Stimulated activated naive CD8-positive, alpha-beta T cell treated with anti-CD3 and anti-CD28 coated beads, Interleukin-15, Interleukin-2, amounts not matched to agents 100 U/mL and 50 U/mL, for 24 hours (primary cell): ENCODE data around the gene TCAIM.

Experiments
- ATAC-seq: fragments of 150-1000 bp; cut with Tn5 transposase; one replicate; pipeline ENCODE4 v1.10.0; 2021
- DNase-seq: peaks from one replicate; pipeline ENCODE4 v3.0.0; 2021

The TCAIM gene

DNA sequence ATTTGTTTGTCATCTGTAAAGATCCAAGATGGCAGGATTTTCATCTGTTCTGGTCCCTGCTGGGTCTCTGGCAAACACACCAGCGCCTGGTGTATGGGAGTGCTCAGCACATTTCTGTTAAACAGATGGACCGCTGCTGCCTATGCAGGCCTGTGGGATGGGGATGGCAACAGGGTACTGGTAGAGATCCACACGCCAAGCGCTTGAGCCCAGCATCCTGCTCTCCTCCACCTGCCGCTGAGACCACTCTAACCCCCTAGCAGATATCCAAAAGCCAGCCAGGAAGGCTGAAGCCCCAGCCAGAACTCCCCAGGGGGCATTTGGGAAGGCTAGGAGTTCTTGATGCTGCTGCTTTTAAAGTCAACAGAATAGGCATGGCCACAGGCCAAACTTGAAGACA, 107.2 kb downstream of the TCAIM start:
- DNase-seq (no peak), ATAC-seq (no peak)

DNA sequence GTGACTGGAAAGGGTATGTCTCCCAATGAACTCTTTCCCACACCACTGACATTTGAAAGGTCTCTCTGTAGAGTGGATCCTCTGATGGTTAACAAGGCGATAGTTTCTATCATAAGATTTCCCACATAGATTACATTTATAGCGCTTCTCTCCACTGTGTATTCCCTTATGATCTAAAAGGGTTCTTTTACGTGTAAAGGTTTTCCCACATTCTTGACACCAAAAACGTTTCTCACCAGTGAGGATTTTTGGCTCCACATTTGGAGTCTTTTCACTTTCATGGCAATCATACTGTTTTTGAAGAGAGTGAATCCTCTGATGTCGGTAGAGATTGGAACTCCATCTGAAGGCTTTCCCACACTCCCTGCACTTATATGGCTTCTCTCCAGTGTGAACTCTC, 108.4 kb downstream of the TCAIM start:
- no peak for ATAC-seq
- no peak for DNase-seq

DNA sequence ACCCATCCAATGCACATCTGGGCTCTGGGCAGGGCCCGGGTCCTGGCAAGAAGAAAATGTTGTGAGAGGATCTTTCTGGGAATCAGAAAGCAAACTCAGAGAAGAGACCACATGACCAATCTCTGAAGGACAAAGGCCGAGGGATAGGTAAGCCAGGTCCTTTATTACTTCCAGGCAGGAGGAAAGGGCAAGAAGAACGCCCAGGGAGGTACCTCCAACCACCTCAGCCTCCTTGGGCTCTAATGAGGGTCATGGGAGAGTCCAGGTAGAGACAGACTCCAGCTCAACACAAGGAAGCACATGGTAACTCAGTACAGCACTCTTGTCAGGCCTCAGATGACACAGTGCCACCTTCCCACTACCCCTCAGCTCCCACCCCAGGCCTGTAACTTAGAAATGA, 112.9 kb downstream of the TCAIM start:
- DNase-seq (no peak), ATAC-seq (no peak)

DNA sequence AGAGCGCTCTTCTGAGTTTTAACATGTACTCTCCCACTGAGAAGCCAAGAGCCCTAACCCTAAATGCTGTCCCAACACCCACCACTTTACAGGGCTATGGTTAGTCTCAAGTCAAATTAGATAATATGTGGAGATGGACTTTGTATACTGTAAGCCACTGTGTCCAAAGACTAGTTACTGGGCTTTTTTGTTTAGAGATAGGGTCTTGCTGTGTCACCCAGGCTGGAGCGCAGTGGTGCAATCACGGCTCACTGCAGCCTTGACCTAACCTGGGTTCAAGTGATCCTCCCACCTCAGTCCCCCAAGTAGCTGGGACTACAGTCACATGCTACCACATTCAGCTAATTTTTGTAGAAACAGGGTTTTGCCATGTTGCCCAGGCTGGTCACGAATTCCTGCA, 115.7 kb downstream of the TCAIM start:
- no peak for ATAC-seq
- no peak for DNase-seq

DNA sequence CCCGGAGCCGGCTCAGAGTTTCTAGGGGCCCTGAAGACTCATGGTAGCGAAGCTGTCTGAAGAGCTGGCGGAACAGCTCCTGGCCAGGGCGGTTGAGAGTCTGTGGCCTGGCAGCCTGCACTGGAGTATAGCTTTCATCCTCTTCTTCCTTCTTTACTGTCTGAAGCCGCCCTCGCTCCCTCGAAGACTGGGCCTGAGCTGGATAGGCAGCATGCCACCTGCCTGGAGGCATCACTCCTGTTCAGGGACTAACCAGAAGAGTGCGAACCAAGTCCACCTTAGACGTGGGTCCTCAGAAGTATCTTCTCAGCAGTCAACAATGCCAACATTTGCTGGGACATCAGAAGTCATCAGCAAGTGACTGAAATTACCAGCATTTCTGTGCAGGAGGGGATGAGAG, 116.8 kb downstream of the TCAIM start:
- DNase-seq (no peak), ATAC-seq (no peak)
